Mesenchymal stem cell (in vitro differentiated cells and primary cell): ENCODE results near the gene NECTIN1.

Experiments used
- DNase-seq: peaks from one replicate; pipeline ENCODE4 v3.0.0-alpha.2; 2013
- H2AFZ ChIP-seq: one replicate; pipeline ENCODE4 v1.6.1; 2013; ENCODE audit warnings: low read depth, mild to moderate bottlenecking, control low read depth, inconsistent platforms, low read length, moderate library complexity
- H2AK5ac ChIP-seq: 2 replicates; pipeline ENCODE4 v1.6.1; 2013; ENCODE audit warnings: low read length, moderate library complexity, mild to moderate bottlenecking, inconsistent platforms; ENCODE audit not compliant: severe bottlenecking
- H2BK120ac ChIP-seq: one replicate; pipeline ENCODE4 v1.6.1; 2013; ENCODE audit warnings: low read depth, mild to moderate bottlenecking, inconsistent platforms, low read length, moderate library complexity
- H2BK12ac ChIP-seq, 2 experiments: one replicate each; pipeline ENCODE4 v1.6.1; 2013; ENCODE audit warnings: inconsistent platforms in 2 of 2, low read length in 2 of 2, mild to moderate bottlenecking in 2 of 2, moderate library complexity in 2 of 2, control low read depth in 1 of 2
- H2BK15ac ChIP-seq: one replicate; pipeline ENCODE4 v1.6.1; 2013; ENCODE audit warnings: mild to moderate bottlenecking, low read depth, inconsistent platforms; ENCODE audit not compliant: poor library complexity, severe bottlenecking
- H2BK5ac ChIP-seq: 2 replicates; pipeline ENCODE4 v1.6.1; 2013; ENCODE audit warnings: low read depth, mild to moderate bottlenecking, low read length, control low read depth, inconsistent platforms; ENCODE audit not compliant: poor library complexity, severe bottlenecking
- H3K14ac ChIP-seq, 2 experiments: one replicate each; pipeline ENCODE4 v1.6.1; 2013; ENCODE audit warnings: inconsistent platforms in 2 of 2, low read length in 2 of 2, control low read depth in 1 of 2, mild to moderate bottlenecking in 1 of 2, moderate library complexity in 1 of 2
- H3K18ac ChIP-seq, 2 experiments: one replicate each; pipeline ENCODE4 v1.6.1; 2013; ENCODE audit warnings: inconsistent platforms in 2 of 2, low read length in 2 of 2, control low read depth in 1 of 2, low read depth in 1 of 2, mild to moderate bottlenecking in 1 of 2
- H3K23ac ChIP-seq, 2 experiments: one replicate each; pipeline ENCODE4 v1.6.1; 2013; ENCODE audit warnings: inconsistent platforms in 2 of 2, low read length in 2 of 2, mild to moderate bottlenecking in 2 of 2, moderate library complexity in 2 of 2, control low read depth in 1 of 2
- H3K27ac ChIP-seq: 2 replicates; pipeline ENCODE4 v1.5.1; 2013; ENCODE audit warnings: mild to moderate bottlenecking, moderate library complexity, low read length, control low read depth, inconsistent platforms; ENCODE audit not compliant: poor library complexity, severe bottlenecking
- H3K27me3 ChIP-seq, 2 experiments: 2 replicates each; pipeline versions ENCODE4 v1.6.1 to v1.7.0; 2013; ENCODE audit warnings: low read length in 2 of 2, mild to moderate bottlenecking in 2 of 2, moderate library complexity in 2 of 2, control low read depth in 1 of 2, inconsistent platforms in 1 of 2; ENCODE audit not compliant: control insufficient read depth in 1 of 2, insufficient read depth in 1 of 2
- H3K36me3 ChIP-seq, 2 experiments: 2 replicates each; pipeline versions ENCODE4 v1.6.1 to v1.7.0; 2013; ENCODE audit warnings: low read length in 2 of 2, control low read depth in 1 of 2, inconsistent platforms in 1 of 2, low read depth in 1 of 2, mild to moderate bottlenecking in 1 of 2; ENCODE audit not compliant: insufficient read depth in 2 of 2, control insufficient read depth in 1 of 2
- H3K4ac ChIP-seq, 2 experiments: one replicate each; pipeline ENCODE4 v1.6.1; 2013; ENCODE audit warnings: inconsistent platforms in 2 of 2, low read length in 2 of 2, mild to moderate bottlenecking in 2 of 2, moderate library complexity in 2 of 2, control low read depth in 1 of 2, low read depth in 1 of 2
- H3K4me1 ChIP-seq: 2 replicates; pipeline ENCODE4 v1.6.1; 2013; ENCODE audit warnings: low read depth, low read length, control low read depth; ENCODE audit not compliant: control insufficient read depth, insufficient read depth
- H3K4me2 ChIP-seq: 2 replicates; pipeline ENCODE4 v1.6.1; 2013; ENCODE audit warnings: low read length, mild to moderate bottlenecking, inconsistent platforms; ENCODE audit not compliant: poor library complexity, severe bottlenecking
- H3K4me3 ChIP-seq, 2 experiments: 2 replicates each; pipeline versions ENCODE4 v1.5.1 to v1.7.0; 2013; ENCODE audit warnings: low read length in 2 of 2, mild to moderate bottlenecking in 2 of 2, control low read depth in 1 of 2, low read depth in 1 of 2; ENCODE audit not compliant: insufficient read depth in 1 of 2
- H3K79me1 ChIP-seq: replicated peaks from 2 replicates; pipeline ENCODE4 v1.6.1; 2013; ENCODE audit warnings: mild to moderate bottlenecking, control low read depth, low read length, inconsistent platforms; ENCODE audit not compliant: poor library complexity, severe bottlenecking
- H3K9ac ChIP-seq: 2 replicates; pipeline ENCODE4 v1.7.0; 2013; ENCODE audit warnings: mild to moderate bottlenecking, low read length, moderate library complexity
- H3K9me3 ChIP-seq: 2 replicates; pipeline ENCODE4 v1.7.0; 2013; ENCODE audit warnings: mild to moderate bottlenecking, low read length; ENCODE audit not compliant: control insufficient read depth
- H4K8ac ChIP-seq: one replicate; pipeline ENCODE4 v1.6.1; 2013; ENCODE audit warnings: inconsistent platforms, mild to moderate bottlenecking, low read length, moderate library complexity
- H4K91ac ChIP-seq: one replicate; pipeline ENCODE4 v1.6.1; 2013; ENCODE audit warnings: mild to moderate bottlenecking, low read length, inconsistent platforms
- WGBS: methylation state at CpG from one replicate; pipeline ENCODE4 v1.1.7; 2013; ENCODE audit warnings: mixed read lengths; 5-methylcytosine and 5-hydroxymethylcytosine counted together

NECTIN1 gene

GRCh38 chr11:119592642-119593041 is 136.4 kb downstream of the NECTIN1 start:
- H3K36me3 ChIP-seq: no peaks in the 10 kb centered on the region
- 94% methylated on average over 5 of the region's 5 CpGs for WGBS
- H3K4me2 ChIP-seq: no peak overlapping the region
- no peaks in the 10 kb centered on the region for H3K27me3 ChIP-seq
- no peak overlapping the region for H3K14ac ChIP-seq
- H3K4ac ChIP-seq: no peak overlapping the region
- H3K18ac ChIP-seq: no peak overlapping the region
- no peak overlapping the region for H4K8ac ChIP-seq
- H4K91ac ChIP-seq: no peak overlapping the region
- no peak overlapping the region for H2AFZ ChIP-seq
- no peak overlapping the region for H2BK12ac ChIP-seq
- no peak for DNase-seq
- H2AK5ac ChIP-seq: no peak overlapping the region
- H3K23ac ChIP-seq: no peak overlapping the region
- H3K4me3 ChIP-seq: peak overlapping the region in 1 of 2 experiments; percentile 51
- no peaks in the 10 kb centered on the region for H3K79me1 ChIP-seq
- H3K9ac ChIP-seq: peak overlapping the region; percentile 49
- H2BK15ac ChIP-seq: no peak overlapping the region
- no peak overlapping the region for H3K27ac ChIP-seq
- no peak overlapping the region for H2BK120ac ChIP-seq
- H2BK5ac ChIP-seq: no peak overlapping the region
- H3K9me3 ChIP-seq: no peaks in the 10 kb centered on the region
- peaks cover 1% of the 10 kb centered on the region for H3K4me1 ChIP-seq

- H2BK15ac ChIP-seq: no peak overlapping the region
- no peak overlapping the region for H2AK5ac ChIP-seq
- H3K4ac ChIP-seq: peak overlapping the region in 1 of 2 experiments; percentile 51
- no peak overlapping the region for H3K9ac ChIP-seq
- peaks cover 1% of the 10 kb centered on the region for H3K4me1 ChIP-seq
- no peaks in the 10 kb centered on the region for H3K36me3 ChIP-seq
- DNase-seq: no peak
- no peak overlapping the region for H4K91ac ChIP-seq
- no peaks in the 10 kb centered on the region for H3K9me3 ChIP-seq
- H2BK12ac ChIP-seq: peak overlapping the region in 1 of 2 experiments; percentile 90
- H3K14ac ChIP-seq: no peak overlapping the region
- H4K8ac ChIP-seq: no peak overlapping the region
- H2BK5ac ChIP-seq: no peak overlapping the region
- no peak overlapping the region for H3K23ac ChIP-seq
- H3K27ac ChIP-seq: no peak overlapping the region
- H3K4me3 ChIP-seq: no peak overlapping the region
- H3K79me1 ChIP-seq: no peaks in the 10 kb centered on the region
- no peak overlapping the region for H2BK120ac ChIP-seq
- H3K27me3 ChIP-seq: no peaks in the 10 kb centered on the region
- H3K18ac ChIP-seq: no peak overlapping the region
- no peak overlapping the region for H3K4me2 ChIP-seq
- WGBS: 94% methylated on average over 5 of the region's 5 CpGs
- no peak overlapping the region for H2AFZ ChIP-seq
Measured at GRCh38 chr11:119591836-119592310, 137.1 kb downstream of the NECTIN1 start.

- no peaks in the 10 kb centered on the region for H3K27me3 ChIP-seq
- 94% methylated on average over 1 of the region's 4 CpGs for WGBS
Measured at GRCh38 chr11:119590651-119591351, 138.2 kb downstream of the NECTIN1 start.

GRCh38 chr11:119589001-119589400 is 140.0 kb downstream of the NECTIN1 start:
- no peaks in the 10 kb centered on the region for H3K27me3 ChIP-seq
- no peak for DNase-seq
- no peak overlapping the region for H3K4me3 ChIP-seq
- H3K14ac ChIP-seq: no peak overlapping the region
- no peak overlapping the region for H3K23ac ChIP-seq
- no peak overlapping the region for H3K18ac ChIP-seq
- no peak overlapping the region for H2BK120ac ChIP-seq
- no peaks in the 10 kb centered on the region for H3K9me3 ChIP-seq
- H3K4me1 ChIP-seq: peaks cover 16% of the 10 kb centered on the region
- no peak overlapping the region for H3K4ac ChIP-seq
- H3K4me2 ChIP-seq: no peak overlapping the region
- H2BK12ac ChIP-seq: no peak overlapping the region
- no peak overlapping the region for H2BK15ac ChIP-seq
- no peak overlapping the region for H2AK5ac ChIP-seq
- no peak overlapping the region for H3K27ac ChIP-seq
- H2AFZ ChIP-seq: no peak overlapping the region
- H4K8ac ChIP-seq: no peak overlapping the region
- no peak overlapping the region for H3K9ac ChIP-seq
- no peak overlapping the region for H4K91ac ChIP-seq
- no peaks in the 10 kb centered on the region for H3K79me1 ChIP-seq
- no peak overlapping the region for H2BK5ac ChIP-seq
- no peaks in the 10 kb centered on the region for H3K36me3 ChIP-seq

More at GRCh38 chr11:119590651-119591351, 138.2 kb downstream of the NECTIN1 start:
- no peak overlapping the region for H3K27ac ChIP-seq
- H3K23ac ChIP-seq: no peak overlapping the region
- no peak overlapping the region for H2AFZ ChIP-seq
- H3K9me3 ChIP-seq: no peaks in the 10 kb centered on the region
- no peak overlapping the region for H4K91ac ChIP-seq
- no peak overlapping the region for H3K14ac ChIP-seq
- no peak overlapping the region for H2BK12ac ChIP-seq
- H3K4me3 ChIP-seq: no peak overlapping the region
- no peaks in the 10 kb centered on the region for H3K79me1 ChIP-seq
- no peak overlapping the region for H4K8ac ChIP-seq
- H3K9ac ChIP-seq: no peak overlapping the region
- no peak overlapping the region for H3K4ac ChIP-seq
- H3K36me3 ChIP-seq: no peaks in the 10 kb centered on the region
- H3K4me2 ChIP-seq: no peak overlapping the region
- peaks cover 4% of the 10 kb centered on the region for H3K4me1 ChIP-seq
- DNase-seq: no peak
- H2BK120ac ChIP-seq: no peak overlapping the region
- H2BK5ac ChIP-seq: no peak overlapping the region
- H3K18ac ChIP-seq: no peak overlapping the region
- H2AK5ac ChIP-seq: no peak overlapping the region
- no peak overlapping the region for H2BK15ac ChIP-seq
